PC-9 (cell line): ENCODE results near the gene ARHGAP32.

ENCODE experiments used
- CTCF ChIP-seq: fragments of 200-600 bp; sonication (generic); conservative IDR thresholded peaks from 2 replicates; pipeline ENCODE4 v1.6.1; 2017; ENCODE audit warnings: mixed run types, antibody characterized with exemption, mild to moderate bottlenecking, moderate library complexity
- EZH2 ChIP-seq: fragments of 200-600 bp; sonication (generic); IDR thresholded peaks from 2 replicates; pipeline ENCODE4 v1.8.0; 2017; ENCODE audit warnings: antibody characterized with exemption, low read depth

GRCh38 chr11:128942817-128943427 lies 249.2 kb downstream of the ARHGAP32 start, which contains the start of gene TP53AIP1:
- TF ChIP-seq CTCF (no peak), EZH2 (no peak)
